ENCODE measurements around the gene CFAP99.

DNA sequence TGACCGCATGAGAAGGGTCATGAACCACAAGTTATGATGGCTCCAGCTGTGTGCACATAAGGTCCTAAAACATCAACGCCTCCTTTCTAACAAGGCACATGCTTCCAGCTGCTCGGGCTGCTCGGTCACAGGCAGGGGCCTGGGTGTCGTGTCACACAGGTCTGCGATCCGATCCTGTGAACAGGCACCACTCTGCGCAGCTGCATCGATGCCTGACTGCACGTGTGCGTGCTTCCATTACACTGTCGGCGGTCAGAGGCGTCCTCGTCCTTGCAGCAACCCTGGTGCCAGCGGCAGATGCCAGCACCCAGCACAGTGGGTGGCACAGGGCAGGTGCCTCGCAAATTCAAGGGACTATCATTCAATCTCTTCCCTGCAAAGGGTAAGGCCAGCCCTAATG lies 24.2 kb upstream of the CFAP99 start:
- TF ChIP-seq, protein P1, sequence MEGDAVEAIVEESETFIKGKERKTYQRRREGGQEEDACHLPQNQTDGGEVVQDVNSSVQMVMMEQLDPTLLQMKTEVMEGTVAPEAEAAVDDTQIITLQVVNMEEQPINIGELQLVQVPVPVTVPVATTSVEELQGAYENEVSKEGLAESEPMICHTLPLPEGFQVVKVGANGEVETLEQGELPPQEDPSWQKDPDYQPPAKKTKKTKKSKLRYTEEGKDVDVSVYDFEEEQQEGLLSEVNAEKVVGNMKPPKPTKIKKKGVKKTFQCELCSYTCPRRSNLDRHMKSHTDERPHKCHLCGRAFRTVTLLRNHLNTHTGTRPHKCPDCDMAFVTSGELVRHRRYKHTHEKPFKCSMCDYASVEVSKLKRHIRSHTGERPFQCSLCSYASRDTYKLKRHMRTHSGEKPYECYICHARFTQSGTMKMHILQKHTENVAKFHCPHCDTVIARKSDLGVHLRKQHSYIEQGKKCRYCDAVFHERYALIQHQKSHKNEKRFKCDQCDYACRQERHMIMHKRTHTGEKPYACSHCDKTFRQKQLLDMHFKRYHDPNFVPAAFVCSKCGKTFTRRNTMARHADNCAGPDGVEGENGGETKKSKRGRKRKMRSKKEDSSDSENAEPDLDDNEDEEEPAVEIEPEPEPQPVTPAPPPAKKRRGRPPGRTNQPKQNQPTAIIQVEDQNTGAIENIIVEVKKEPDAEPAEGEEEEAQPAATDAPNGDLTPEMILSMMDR (IDR thresholded peaks at IDR 0.05), result no peak
- no peak for TF ChIP-seq POLR2A (IDR thresholded peaks at IDR 0.05)
